HEK293 (cell line): ENCODE data around the gene LEP.

Experiments
- CTCF ChIA-PET: fragments of 350-600 bp; formaldehyde crosslinking; extraction: SDS; loops from one replicate; lab custom pipeline; 2021; ENCODE audit warnings: antibody characterized with exemption; lab: Yijun Ruan, JAX
- POLR2A ChIA-PET: fragments of 300-600 bp; formaldehyde crosslinking; extraction: SDS; loops from one replicate; lab custom pipeline; 2020; ENCODE audit warnings: antibody characterized with exemption, inconsistent platforms; lab: Yijun Ruan, JAX
- H3K27ac ChIP-seq: fragments of 200-500 bp; sonication (Bioruptor generic); 2 replicates; pipeline ENCODE4 v1.5.1; 2014; ENCODE audit warnings: low read depth, low read length, control low read depth, inconsistent platforms; ENCODE audit errors: extremely low read depth
- H3K36me3 ChIP-seq, 2 experiments: fragments of 200-500 bp in 1 of 2; sonication (Bioruptor generic) in 1 of 2; 1 replicate in 1 of 2; 2 replicates in 1 of 2; pipeline ENCODE4 v1.5.1; 2014 to 2017; ENCODE audit warnings: inconsistent platforms in 2 of 2, low read length in 2 of 2; ENCODE audit not compliant: control insufficient read depth in 2 of 2, insufficient read depth in 1 of 2
- H3K4me1 ChIP-seq: fragments of 200-500 bp; sonication (Bioruptor generic); 2 replicates; pipeline ENCODE4 v1.5.1; 2014; ENCODE audit warnings: mild to moderate bottlenecking, low read length, inconsistent platforms; ENCODE audit not compliant: control insufficient read depth, insufficient read depth
- H3K4me3 ChIP-seq: 2 replicates; pipeline ENCODE4 v1.5.1; 2011; ENCODE audit warnings: low read depth, mild to moderate bottlenecking, control low read depth, low read length, moderate library complexity
- H3K9me3 ChIP-seq: fragments of 200-500 bp; sonication (Bioruptor generic); 2 replicates; pipeline ENCODE4 v1.5.1; 2014; ENCODE audit warnings: low read depth, low read length, inconsistent platforms; ENCODE audit not compliant: control insufficient read depth, insufficient read depth
- BCL11B ChIP-seq: fragments of 450-650 bp; formaldehyde crosslinking; IDR thresholded peaks from 2 replicates; pipeline ENCODE4 v1.5.1; 2016; ENCODE audit warnings: low read depth, missing biosample characterization, missing genetic modification characterization
- KLF17 ChIP-seq: fragments of 450-650 bp; formaldehyde crosslinking; IDR thresholded peaks from 2 replicates; pipeline ENCODE4 v1.5.1; 2016; ENCODE audit warnings: missing biosample characterization, missing genetic modification characterization
- SALL2 ChIP-seq: fragments of 450-650 bp; formaldehyde crosslinking; IDR thresholded peaks from 2 replicates; pipeline ENCODE4 v1.5.0; 2017; ENCODE audit warnings: missing biosample characterization, mild to moderate bottlenecking, missing genetic modification characterization, borderline replicate concordance
- ZBTB11 ChIP-seq: fragments of 450-650 bp; formaldehyde crosslinking; conservative IDR thresholded peaks from 2 replicates; pipeline ENCODE4 v1.5.1; 2016; ENCODE audit warnings: low read depth, missing biosample characterization, missing genetic modification characterization
- ZBTB8A ChIP-seq: fragments of 450-650 bp; formaldehyde crosslinking; IDR thresholded peaks from 2 replicates; pipeline ENCODE4 v1.5.1; 2016; ENCODE audit warnings: missing biosample characterization, missing genetic modification characterization
- ZNF148 ChIP-seq: fragments of 450-650 bp; formaldehyde crosslinking; IDR thresholded peaks from 2 replicates; pipeline ENCODE4 v1.5.0; 2017; ENCODE audit warnings: missing biosample characterization, missing genetic modification characterization, borderline replicate concordance
- ZNF157 ChIP-seq: fragments of 450-650 bp; formaldehyde crosslinking; IDR thresholded peaks from 2 replicates; pipeline ENCODE4 v1.5.1; 2016; ENCODE audit warnings: missing biosample characterization, missing genetic modification characterization
- ZNF404 ChIP-seq: fragments of 450-650 bp; formaldehyde crosslinking; IDR thresholded peaks from 2 replicates; pipeline ENCODE4 v1.5.1; 2017; ENCODE audit warnings: missing biosample characterization, missing genetic modification characterization
- ZNF514 ChIP-seq: fragments of 450-650 bp; formaldehyde crosslinking; IDR thresholded peaks from 2 replicates; pipeline ENCODE4 v1.5.1; 2016; ENCODE audit warnings: missing biosample characterization, missing genetic modification characterization
- ZNF571 ChIP-seq: fragments of 450-650 bp; formaldehyde crosslinking; IDR thresholded peaks from 2 replicates; pipeline ENCODE4 v1.5.0; 2017; ENCODE audit warnings: missing biosample characterization, missing genetic modification characterization
- TF ChIP-seq, protein P1 (sequence below): fragments of 450-650 bp; formaldehyde crosslinking; IDR thresholded peaks from 2 replicates; pipeline ENCODE4 v1.5.1; 2017; ENCODE audit warnings: missing biosample characterization, missing genetic modification characterization
- TF ChIP-seq, protein P2 (sequence below): fragments of 450-650 bp; formaldehyde crosslinking; IDR thresholded peaks from 2 replicates; pipeline ENCODE4 v1.5.1; 2016; ENCODE audit warnings: missing biosample characterization, missing genetic modification characterization
- TF ChIP-seq, protein P3 (sequence below): fragments of 450-650 bp; formaldehyde crosslinking; IDR thresholded peaks from 2 replicates; pipeline ENCODE4 v1.5.1; 2016; ENCODE audit warnings: missing biosample characterization, missing genetic modification characterization

The LEP gene

DNA sequence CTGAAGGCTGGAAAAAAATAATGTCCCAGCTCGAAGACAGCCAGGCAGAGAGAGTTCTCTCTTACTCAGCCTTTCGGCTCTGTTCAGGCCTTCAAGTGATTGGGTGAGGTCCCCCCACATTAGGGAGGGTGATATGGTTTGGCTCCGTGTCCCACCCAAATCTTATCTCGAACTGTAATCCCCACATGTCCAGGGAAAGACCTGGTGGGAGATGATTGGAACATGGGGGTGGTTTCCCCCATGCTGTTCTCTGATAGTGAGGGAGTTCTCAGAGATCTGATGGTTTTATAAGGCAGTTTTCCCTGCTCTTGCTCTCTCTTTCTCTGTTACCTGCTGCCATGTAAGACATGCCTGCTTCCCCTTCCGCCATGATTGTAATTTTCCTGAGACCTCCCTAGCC is 36.6 kb upstream of the LEP start:
- Histone ChIP-seq H3K9me3 (no peaks in the 10 kb centered on the region), H3K27ac (no peak overlapping the region), H3K4me3 (no peak overlapping the region), H3K4me1 (no peaks in the 10 kb centered on the region), H3K36me3 (no peaks in the 10 kb centered on the region)
- CTCF ChIA-PET = no interaction called here
- POLR2A ChIA-PET = no interaction called here
- TF ChIP-seq, protein P1, sequence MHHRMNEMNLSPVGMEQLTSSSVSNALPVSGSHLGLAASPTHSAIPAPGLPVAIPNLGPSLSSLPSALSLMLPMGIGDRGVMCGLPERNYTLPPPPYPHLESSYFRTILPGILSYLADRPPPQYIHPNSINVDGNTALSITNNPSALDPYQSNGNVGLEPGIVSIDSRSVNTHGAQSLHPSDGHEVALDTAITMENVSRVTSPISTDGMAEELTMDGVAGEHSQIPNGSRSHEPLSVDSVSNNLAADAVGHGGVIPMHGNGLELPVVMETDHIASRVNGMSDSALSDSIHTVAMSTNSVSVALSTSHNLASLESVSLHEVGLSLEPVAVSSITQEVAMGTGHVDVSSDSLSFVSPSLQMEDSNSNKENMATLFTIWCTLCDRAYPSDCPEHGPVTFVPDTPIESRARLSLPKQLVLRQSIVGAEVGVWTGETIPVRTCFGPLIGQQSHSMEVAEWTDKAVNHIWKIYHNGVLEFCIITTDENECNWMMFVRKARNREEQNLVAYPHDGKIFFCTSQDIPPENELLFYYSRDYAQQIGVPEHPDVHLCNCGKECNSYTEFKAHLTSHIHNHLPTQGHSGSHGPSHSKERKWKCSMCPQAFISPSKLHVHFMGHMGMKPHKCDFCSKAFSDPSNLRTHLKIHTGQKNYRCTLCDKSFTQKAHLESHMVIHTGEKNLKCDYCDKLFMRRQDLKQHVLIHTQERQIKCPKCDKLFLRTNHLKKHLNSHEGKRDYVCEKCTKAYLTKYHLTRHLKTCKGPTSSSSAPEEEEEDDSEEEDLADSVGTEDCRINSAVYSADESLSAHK (tag by site-specific recombination) = no peak
- TF ChIP-seq ZNF571 (tag by site-specific recombination) = no peak
- TF ChIP-seq KLF17 (tag by site-specific recombination) = no peak
- no peak for TF ChIP-seq ZBTB8A
- TF ChIP-seq ZNF404 (tag by site-specific recombination) = no peak
- TF ChIP-seq ZNF514 (tag by site-specific recombination) = no peak
- TF ChIP-seq ZBTB11 = no peak
- no peak for TF ChIP-seq ZNF157
- TF ChIP-seq, protein P2, sequence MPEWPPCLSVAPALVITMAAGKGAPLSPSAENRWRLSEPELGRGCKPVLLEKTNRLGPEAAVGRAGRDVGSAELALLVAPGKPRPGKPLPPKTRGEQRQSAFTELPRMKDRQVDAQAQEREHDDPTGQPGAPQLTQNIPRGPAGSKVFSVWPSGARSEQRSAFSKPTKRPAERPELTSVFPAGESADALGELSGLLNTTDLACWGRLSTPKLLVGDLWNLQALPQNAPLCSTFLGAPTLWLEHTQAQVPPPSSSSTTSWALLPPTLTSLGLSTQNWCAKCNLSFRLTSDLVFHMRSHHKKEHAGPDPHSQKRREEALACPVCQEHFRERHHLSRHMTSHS (tag by site-specific recombination) = no peak
- TF ChIP-seq, protein P3, sequence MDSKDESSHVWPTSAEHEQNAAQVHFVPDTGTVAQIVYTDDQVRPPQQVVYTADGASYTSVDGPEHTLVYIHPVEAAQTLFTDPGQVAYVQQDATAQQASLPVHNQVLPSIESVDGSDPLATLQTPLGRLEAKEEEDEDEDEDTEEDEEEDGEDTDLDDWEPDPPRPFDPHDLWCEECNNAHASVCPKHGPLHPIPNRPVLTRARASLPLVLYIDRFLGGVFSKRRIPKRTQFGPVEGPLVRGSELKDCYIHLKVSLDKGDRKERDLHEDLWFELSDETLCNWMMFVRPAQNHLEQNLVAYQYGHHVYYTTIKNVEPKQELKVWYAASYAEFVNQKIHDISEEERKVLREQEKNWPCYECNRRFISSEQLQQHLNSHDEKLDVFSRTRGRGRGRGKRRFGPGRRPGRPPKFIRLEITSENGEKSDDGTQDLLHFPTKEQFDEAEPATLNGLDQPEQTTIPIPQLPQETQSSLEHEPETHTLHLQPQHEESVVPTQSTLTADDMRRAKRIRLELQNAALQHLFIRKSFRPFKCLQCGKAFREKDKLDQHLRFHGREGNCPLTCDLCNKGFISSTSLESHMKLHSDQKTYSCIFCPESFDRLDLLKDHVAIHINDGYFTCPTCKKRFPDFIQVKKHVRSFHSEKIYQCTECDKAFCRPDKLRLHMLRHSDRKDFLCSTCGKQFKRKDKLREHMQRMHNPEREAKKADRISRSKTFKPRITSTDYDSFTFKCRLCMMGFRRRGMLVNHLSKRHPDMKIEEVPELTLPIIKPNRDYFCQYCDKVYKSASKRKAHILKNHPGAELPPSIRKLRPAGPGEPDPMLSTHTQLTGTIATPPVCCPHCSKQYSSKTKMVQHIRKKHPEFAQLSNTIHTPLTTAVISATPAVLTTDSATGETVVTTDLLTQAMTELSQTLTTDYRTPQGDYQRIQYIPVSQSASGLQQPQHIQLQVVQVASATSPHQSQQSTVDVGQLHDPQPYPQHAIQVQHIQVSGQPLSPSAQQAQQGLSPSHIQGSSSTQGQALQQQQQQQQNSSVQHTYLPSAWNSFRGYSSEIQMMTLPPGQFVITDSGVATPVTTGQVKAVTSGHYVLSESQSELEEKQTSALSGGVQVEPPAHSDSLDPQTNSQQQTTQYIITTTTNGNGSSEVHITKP (tag by site-specific recombination) = no peak
- no peak for TF ChIP-seq BCL11B (tag by site-specific recombination)
- TF ChIP-seq SALL2 (tag by site-specific recombination) = no peak
- no peak for TF ChIP-seq ZNF148
- TF ChIP-seq, all 188 proteins: peak for 0
